Lung (tissue), 12 donors: ENCODE data around the gene KIDINS220. TPM values are rescaled to one million over a fixed set of nuclear protein-coding genes. Genes with fewer than 3 reads are reported as not detected.

Experiments used
- ATAC-seq: fragments of 200-7000 bp; cut with Tn5 transposase; one replicate; pipeline ENCODE4 v1.9.1; 2020; ENCODE audit warnings: moderate number of reproducible peaks; ENCODE audit not compliant: insufficient read depth, low FRiP score
- DNase-seq, 3 donors: peaks; one replicate each; pipeline ENCODE4 v3.0.0-alpha.2; 2013 to 2017
- H3K27ac ChIP-seq, 2 donors: one replicate each; pipeline ENCODE4 v1.5.1; 2013; ENCODE audit warnings: mild to moderate bottlenecking in 2 of 2, moderate library complexity in 2 of 2, control low read depth in 1 of 2, inconsistent platforms in 1 of 2, low read depth in 1 of 2, low read length in 1 of 2
- H3K27me3 ChIP-seq, 3 donors: one replicate each; pipeline ENCODE4 v1.5.1; 2013; ENCODE audit warnings: low read length in 2 of 3; ENCODE audit not compliant: control insufficient read depth in 3 of 3, insufficient read depth in 3 of 3
- H3K36me3 ChIP-seq, 4 donors: one replicate each; pipeline ENCODE4 v1.5.1; 2013; ENCODE audit warnings: low read length in 4 of 4, mild to moderate bottlenecking in 1 of 4, moderate library complexity in 1 of 4; ENCODE audit not compliant: control insufficient read depth in 4 of 4, insufficient read depth in 4 of 4
- H3K4me1 ChIP-seq, 5 donors: one replicate each; pipeline ENCODE4 v1.5.1; 2013; ENCODE audit warnings: low read length in 5 of 5, mild to moderate bottlenecking in 2 of 5, moderate library complexity in 1 of 5; ENCODE audit not compliant: control insufficient read depth in 5 of 5, insufficient read depth in 5 of 5
- H3K4me3 ChIP-seq: one replicate; pipeline ENCODE4 v1.5.1; 2013; ENCODE audit warnings: mild to moderate bottlenecking, control low read depth, moderate library complexity
- H3K9ac ChIP-seq, 2 donors: one replicate each; pipeline ENCODE4 v1.5.1; 2013; ENCODE audit warnings: low read length in 2 of 2, control low read depth in 1 of 2; ENCODE audit not compliant: insufficient read depth in 1 of 2
- H3K9me3 ChIP-seq, 4 donors: one replicate each; pipeline ENCODE4 v1.5.1; 2013; ENCODE audit warnings: low read length in 3 of 4, mild to moderate bottlenecking in 1 of 4, moderate library complexity in 1 of 4; ENCODE audit not compliant: control insufficient read depth in 4 of 4, insufficient read depth in 3 of 4
- CTCF ChIP-seq: IDR thresholded peaks from 2 replicates; pipeline ENCODE4 v1.5.1; 2012; ENCODE audit warnings: mild to moderate bottlenecking; ENCODE audit errors: control extremely low read depth, extremely low read depth
- WGBS, 2 donors: extraction: QIAGEN DNeasy Blood & Tissue Kit; methylation state at CpG; one replicate each; pipeline ENCODE4 v1.1.7; 2013; 5-methylcytosine and 5-hydroxymethylcytosine counted together
- polyA plus RNA-seq, 2 donors: library from polyadenylated mRNA; stranded (reverse); fragments of 200-250 nt; gene quantifications; one replicate each; pipeline ENCODE4 v1.2.1, GENCODE V29; 2013
- total RNA-seq, 2 donors: library from RNA; depleted of rRNA in 1 of 2; stranded (reverse); fragments of >200 nt in 1 of 2; gene quantifications; one replicate each; pipeline ENCODE4 v1.2.1, GENCODE V29; 2014 to 2021
- donor health status: control.
- donor health status: control.
- donor health status: Bipolar disorder and iron deficiency.
- donor health status: healthy.
- donor health status: DM: yes; HTN: yes; CAD: no.

KIDINS220 gene
- total and polyA plus RNA-seq, 4 donors, result 16.2 to 211 (median 36.4) TPM

GRCh38 chr2:8721410-8721809 is 116.0 kb downstream of the KIDINS220 start:
- H3K4me3 ChIP-seq, result no peak overlapping the region
- no peak for TF ChIP-seq CTCF
- peaks cover 0 to under 1% (median 0%) of the 10 kb centered on the region in 4 donors for H3K36me3 ChIP-seq
- DNase-seq (no peak), ATAC-seq (no peak)
- 93 to 95% methylated on average over 3 of the region's 3 CpGs for WGBS, 2 donors
- peaks cover 0 to 2% (median 0%) of the 10 kb centered on the region in 4 donors for H3K9me3 ChIP-seq
- no peaks in the 10 kb centered on the region for H3K27me3 ChIP-seq
- H3K27ac ChIP-seq, result no peak overlapping the region
- no peaks in the 10 kb centered on the region for H3K4me1 ChIP-seq
- no peak overlapping the region for H3K9ac ChIP-seq

GRCh38 chr2:8720741-8721140 is 116.7 kb downstream of the KIDINS220 start:
- Histone ChIP-seq H3K4me3 (no peak overlapping the region), H3K27ac (no peak overlapping the region), H3K9ac (no peak overlapping the region), H3K4me1 (no peaks in the 10 kb centered on the region), H3K27me3 (no peaks in the 10 kb centered on the region), H3K9me3 (peaks cover 0 to 2% (median 0%) of the 10 kb centered on the region in 4 donors), H3K36me3 (no peaks in the 10 kb centered on the region)
- no peak for TF ChIP-seq CTCF
- ATAC-seq (no peak), DNase-seq (no peak)
- whole genome bisulfite sequencing, 2 donors, result 63 to 73% methylated on average over 3 of the region's 3 CpGs

GRCh38 chr2:8719528-8719927 is 117.9 kb downstream of the KIDINS220 start:
- H3K4me3 ChIP-seq, result no peak overlapping the region
- no peaks in the 10 kb centered on the region for H3K27me3 ChIP-seq
- WGBS, 2 donors, result 90 to 92% methylated on average over 3 of the region's 3 CpGs
- no peaks in the 10 kb centered on the region for H3K36me3 ChIP-seq
- no peaks in the 10 kb centered on the region for H3K4me1 ChIP-seq
- DNase-seq (no peak), ATAC-seq (no peak)
- no peak overlapping the region for H3K9ac ChIP-seq
- TF ChIP-seq CTCF, result no peak
- H3K27ac ChIP-seq, result no peak overlapping the region
- H3K9me3 ChIP-seq, result peaks cover 0 to 2% (median 0%) of the 10 kb centered on the region in 4 donors

- no peak for ATAC-seq
- no peaks in the 10 kb centered on the region for H3K9me3 ChIP-seq
- TF ChIP-seq CTCF, result no peak
These were observed 122.4 kb downstream of the KIDINS220 start for GRCh38 chr2:8714971-8715370.

More at GRCh38 chr2:8714971-8715370, 122.4 kb downstream of the KIDINS220 start:
- H3K27ac ChIP-seq, result no peak overlapping the region
- no peaks in the 10 kb centered on the region for H3K36me3 ChIP-seq
- H3K9ac ChIP-seq, result no peak overlapping the region
- 86 to 92% methylated on average over 5 of the region's 5 CpGs for WGBS, 2 donors
- H3K27me3 ChIP-seq, result no peaks in the 10 kb centered on the region
- no peaks in the 10 kb centered on the region for H3K4me1 ChIP-seq
- H3K4me3 ChIP-seq, result no peak overlapping the region
- DNase-seq, result no peak
